Stomach (tissue), 9 donors: ENCODE results near the gene PTGER1. TPM values are rescaled to one million over a fixed set of nuclear protein-coding genes. Genes with fewer than 3 reads are reported as not detected.

Source experiments
- DNase-seq, 2 donors: peaks; one replicate each; pipeline versions ENCODE4 v3.0.0 to v3.0.0-alpha.2; 2013 to 2019
- H3K27ac ChIP-seq, 5 donors: fragments of 200-600 bp in 4 of 5; sonication (generic) in 4 of 5; one replicate each; pipeline ENCODE4 v1.5.1; 2013 to 2019; ENCODE audit warnings: mild to moderate bottlenecking in 1 of 5, moderate library complexity in 1 of 5
- H3K27me3 ChIP-seq, 3 donors: fragments of 200-600 bp; sonication (generic); one replicate each; pipeline ENCODE4 v1.5.1; 2017 to 2019; ENCODE audit warnings: mixed run types in 1 of 3
- H3K36me3 ChIP-seq, 4 donors: fragments of 200-600 bp; sonication (generic); 1 replicate in 3 of 4; 2 replicates in 1 of 4; pipeline ENCODE4 v1.5.1; 2016 to 2019
- H3K4me1 ChIP-seq, 4 donors: fragments of 200-600 bp; sonication (generic); one replicate each; pipeline ENCODE4 v1.5.1; 2016 to 2019
- H3K4me3 ChIP-seq, 4 donors: fragments of 200-600 bp; sonication (generic) in 3 of 4; one replicate each; pipeline ENCODE4 v1.5.1; 2016 to 2019; ENCODE audit warnings: mild to moderate bottlenecking in 1 of 4
- H3K9me3 ChIP-seq, 4 donors: fragments of 200-600 bp; sonication (generic); one replicate each; pipeline ENCODE4 v1.5.1; 2016 to 2019
- CTCF ChIP-seq, 7 experiments: fragments of 450-650 bp in 4 of 7; fragments of 200-600 bp in 3 of 7; sonication (generic) in 3 of 7; IDR thresholded peaks; one replicate each; pipeline ENCODE4 v1.5.1; 2016 to 2019; ENCODE audit warnings: antibody characterized with exemption in 7 of 7, control low read depth in 2 of 7, mild to moderate bottlenecking in 1 of 7
- EP300 ChIP-seq: sonication (generic); formaldehyde crosslinking; IDR thresholded peaks from one replicate; pipeline ENCODE4 v1.6.1; 2017; ENCODE audit warnings: antibody characterized with exemption
- POLR2A ChIP-seq, 4 donors: fragments of 450-650 bp; IDR thresholded peaks; one replicate each; pipeline ENCODE4 v1.6.1; 2016; ENCODE audit warnings: antibody characterized with exemption in 4 of 4, control low read depth in 2 of 4, mild to moderate bottlenecking in 1 of 4, moderate library complexity in 1 of 4
- POLR2AphosphoS5 ChIP-seq, 3 donors: sonication (generic); formaldehyde crosslinking; IDR thresholded peaks; one replicate each; pipeline ENCODE4 v1.6.1; 2016; ENCODE audit warnings: antibody characterized with exemption in 3 of 3
- WGBS, 5 donors: extraction: QIAGEN DNeasy Blood & Tissue Kit in 3 of 5; methylation state at CpG; one replicate each; pipeline versions ENCODE4 v1.1.5 to v1.1.7; 2013 to 2018; 5-methylcytosine and 5-hydroxymethylcytosine counted together
- intact Hi-C: fragments of 100-400 bp; cut with DNase I; formaldehyde crosslinking; loops from one replicate; pipeline ENCODE4 v1.15.1; 2023; ENCODE audit warnings: low total_unique reads
- polyA plus RNA-seq, 3 donors: library from polyadenylated mRNA; stranded (reverse); fragments of 200-250 nt; gene quantifications; one replicate each; pipeline ENCODE4 v1.2.3, GENCODE V29; 2013
- total RNA-seq, 5 donors: library from RNA; depleted of rRNA; stranded (reverse); fragments of >200 nt; gene quantifications; one replicate each; pipeline versions ENCODE4 v1.1.0 to v1.2.3, GENCODE V29; 2014 to 2016
- donor health status: healthy with polysubstance abuse.
- donor health status: Bipolar disorder and iron deficiency.
- donor health status: healthy.

Gene PTGER1
- total and polyA plus RNA-seq, 8 donors = 1.2 to 3.4 (median 2.4) TPM; not detected in 4

GRCh38 chr19:14503285-14503684, 28.1 kb upstream of the PTGER1 start:
- no peaks in the 10 kb centered on the region for H3K27me3 ChIP-seq
- H3K4me3 ChIP-seq = no peak overlapping the region
- H3K27ac ChIP-seq = no peak overlapping the region
- H3K36me3 ChIP-seq = no peaks in the 10 kb centered on the region
- no peak for DNase-seq
- WGBS, 5 donors = 65 to 83% (median 75%) methylated on average over 1 of the region's 1 CpG
- peaks cover 0 to 32% (median 7%) of the 10 kb centered on the region in 4 donors for H3K4me1 ChIP-seq
- TF ChIP-seq EP300 (no peak), CTCF (IDR thresholded peaks at IDR 0.05) (no peak), POLR2AphosphoS5 (IDR thresholded peaks at IDR 0.05) (no peak), POLR2A (IDR thresholded peaks at IDR 0.05) (no peak)
- H3K9me3 ChIP-seq = no peaks in the 10 kb centered on the region
- intact Hi-C loops = no loop called here

DNA sequence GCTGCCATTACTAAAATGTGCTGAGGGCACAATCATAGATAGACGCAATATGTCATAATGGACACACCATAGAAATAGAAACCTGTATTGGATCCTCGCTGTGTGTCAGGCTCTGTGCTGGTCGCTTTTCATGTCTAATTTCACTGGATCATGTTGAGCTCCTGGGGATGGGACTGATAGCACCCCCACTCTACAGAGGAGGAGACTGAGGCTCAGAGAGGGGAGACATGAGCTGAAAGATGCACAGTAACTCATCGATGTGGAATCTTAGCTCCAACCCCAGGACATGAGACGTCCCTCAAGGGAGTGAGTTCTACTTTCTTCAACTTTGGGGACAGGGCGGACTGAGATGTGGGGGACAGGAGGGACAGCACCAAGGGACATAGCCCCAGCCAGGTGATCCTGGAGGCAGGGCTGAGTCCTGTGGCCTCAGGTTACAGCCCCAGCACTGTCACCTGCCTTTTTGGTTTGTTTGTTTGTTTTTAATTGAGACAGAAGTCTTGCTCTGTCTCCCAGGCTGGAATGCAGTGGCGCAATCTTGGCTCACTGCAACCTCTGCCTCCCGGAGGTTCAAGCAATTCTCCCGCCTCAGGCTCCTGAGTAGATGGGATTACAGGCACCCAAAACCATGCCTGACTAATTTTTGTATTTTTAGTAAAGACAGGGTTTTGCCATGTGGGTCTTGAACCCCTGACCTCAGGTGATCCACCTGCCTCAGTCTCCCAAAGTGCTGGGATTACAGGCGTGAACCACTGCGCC, 27.4 kb upstream of the PTGER1 start:
- WGBS, 5 donors = 82 to 88% (median 87%) methylated on average over 11 of the region's 11 CpGs
- H3K27ac ChIP-seq = no peak overlapping the region
- no peaks in the 10 kb centered on the region for H3K36me3 ChIP-seq
- peaks cover 2 to 32% (median 15%) of the 10 kb centered on the region in 4 donors for H3K4me1 ChIP-seq
- no peaks in the 10 kb centered on the region for H3K9me3 ChIP-seq
- no peak overlapping the region for H3K4me3 ChIP-seq
- no peak for DNase-seq
- no peaks in the 10 kb centered on the region for H3K27me3 ChIP-seq
- TF ChIP-seq EP300 = no peak
- no peak for TF ChIP-seq POLR2A (IDR thresholded peaks at IDR 0.05)
- TF ChIP-seq CTCF (IDR thresholded peaks at IDR 0.05) = no peak
- TF ChIP-seq POLR2AphosphoS5 (IDR thresholded peaks at IDR 0.05) = no peak
- intact Hi-C loops = no loop called here

GRCh38 chr19:14497228-14497921, 22.2 kb upstream of the PTGER1 start:
- intact Hi-C loops = no loop called here
- H3K4me1 ChIP-seq = peaks cover 27 to 50% (median 44%) of the 10 kb centered on the region in 4 donors
- peak; percentile 63 to 66 for DNase-seq
- H3K27ac ChIP-seq = peak overlapping the region; percentile 77 to 89 (median 88)
- peak in 1 of 3 donors; percentile 67 for TF ChIP-seq POLR2AphosphoS5 (IDR thresholded peaks at IDR 0.05)
- no peak for TF ChIP-seq POLR2A (IDR thresholded peaks at IDR 0.05)
- no peak for TF ChIP-seq CTCF (IDR thresholded peaks at IDR 0.05)
- TF ChIP-seq EP300 = no peak
- H3K27me3 ChIP-seq = no peaks in the 10 kb centered on the region
- H3K9me3 ChIP-seq = no peaks in the 10 kb centered on the region
- peak overlapping the region in 1 of 4 donors; percentile 1 for H3K4me3 ChIP-seq
- WGBS, 5 donors = 21 to 52% (median 29%) methylated on average over 5 to 6 of the region's 6 CpGs
- H3K36me3 ChIP-seq = peaks cover 0 to 7% (median 2%) of the 10 kb centered on the region in 4 donors

- no peak for DNase-seq
- intact Hi-C loops = no loop called here
- H3K4me1 ChIP-seq = peaks cover 27 to 50% (median 44%) of the 10 kb centered on the region in 4 donors
- peak overlapping the region; percentile 77 to 94 (median 90) for H3K4me3 ChIP-seq
- no peaks in the 10 kb centered on the region for H3K9me3 ChIP-seq
- 21 to 34% (median 26%) methylated on average over 7 of the region's 7 CpGs for WGBS, 5 donors
- peaks cover 0 to 12% (median 6%) of the 10 kb centered on the region in 4 donors for H3K36me3 ChIP-seq
- TF ChIP-seq CTCF (IDR thresholded peaks at IDR 0.05) = no peak
- no peak for TF ChIP-seq EP300
- TF ChIP-seq POLR2A (IDR thresholded peaks at IDR 0.05) = no peak
- no peak for TF ChIP-seq POLR2AphosphoS5 (IDR thresholded peaks at IDR 0.05)
- no peaks in the 10 kb centered on the region for H3K27me3 ChIP-seq
- peak overlapping the region; percentile 77 to 89 (median 88) for H3K27ac ChIP-seq
Observed at GRCh38 chr19:14496834-14497227, 21.7 kb upstream of the PTGER1 start.
